SK-N-SH treated with all-trans-retinoic acid at 6 μM for 48 hours (cell line): Measurements from ENCODE around the gene KRT38.

ENCODE experiments used
- ATAC-seq: fragments of 200-7000 bp; cut with Tn5 transposase; 3 replicates; pipeline ENCODE4 v1.9.1; 2020; ENCODE audit warnings: mild to moderate bottlenecking, moderate library complexity
- ARNTL ChIP-seq: fragments of 450-650 bp; formaldehyde crosslinking; IDR thresholded peaks from 2 replicates; pipeline ENCODE4 v1.5.0; 2020; ENCODE audit warnings: low read depth, mild to moderate bottlenecking, moderate library complexity, borderline replicate concordance
- BACH2 ChIP-seq: fragments of 250-450 bp; sonication (Bioruptor Pico); IDR thresholded peaks from 2 replicates; pipeline ENCODE4 v1.9.0; 2021; ENCODE audit warnings: mild to moderate bottlenecking, borderline replicate concordance
- CREB5 ChIP-seq: fragments of 250-450 bp; sonication (Bioruptor Pico); IDR thresholded peaks from 2 replicates; pipeline ENCODE4 v1.5.1; 2020; ENCODE audit warnings: low read depth, mild to moderate bottlenecking, moderate library complexity
- CSDC2 ChIP-seq: fragments of 250-450 bp; sonication (Bioruptor Pico); IDR thresholded peaks from 2 replicates; pipeline ENCODE4 v1.5.0; 2020; ENCODE audit warnings: mild to moderate bottlenecking, moderate library complexity
- ESRRG ChIP-seq: fragments of 250-450 bp; sonication (Bioruptor Pico); IDR thresholded peaks from 2 replicates; pipeline ENCODE4 v1.6.1; 2021; ENCODE audit warnings: mild to moderate bottlenecking
- GLIS3 ChIP-seq: fragments of 250-450 bp; sonication (Bioruptor Pico); IDR thresholded peaks from 2 replicates; pipeline ENCODE4 v1.5.0; 2020; ENCODE audit warnings: mild to moderate bottlenecking, moderate library complexity
- ISL1 ChIP-seq: fragments of 250-450 bp; sonication (Bioruptor Pico); IDR thresholded peaks from 2 replicates; pipeline ENCODE4 v2.1.2; 2022; ENCODE audit warnings: mild to moderate bottlenecking, moderate library complexity
- PATZ1 ChIP-seq: fragments of 250-450 bp; sonication (Bioruptor Pico); IDR thresholded peaks from 2 replicates; pipeline ENCODE4 v1.8.0; 2020; ENCODE audit warnings: mild to moderate bottlenecking, moderate library complexity, borderline replicate concordance
- POU6F1 ChIP-seq: fragments of 250-450 bp; sonication (Bioruptor Pico); IDR thresholded peaks from 2 replicates; pipeline ENCODE4 v1.8.0; 2021; ENCODE audit warnings: low read depth, mild to moderate bottlenecking, moderate library complexity, borderline replicate concordance
- PPARA ChIP-seq: fragments of 250-450 bp; sonication (Bioruptor Pico); IDR thresholded peaks from 2 replicates; pipeline ENCODE4 v1.5.0; 2020; ENCODE audit warnings: mild to moderate bottlenecking, borderline replicate concordance
- RARB ChIP-seq: fragments of 250-450 bp; sonication (Bioruptor Pico); IDR thresholded peaks from 2 replicates; pipeline ENCODE4 v1.8.0; 2021; ENCODE audit warnings: mild to moderate bottlenecking, moderate library complexity
- SNAI2 ChIP-seq: fragments of 250-450 bp; sonication (Bioruptor Pico); IDR thresholded peaks from 2 replicates; pipeline ENCODE4 v1.5.0; 2020; ENCODE audit warnings: mild to moderate bottlenecking, moderate library complexity
- TCF4 ChIP-seq: fragments of 250-450 bp; sonication (Bioruptor Pico); IDR thresholded peaks from 2 replicates; pipeline ENCODE4 v1.8.0; 2021; ENCODE audit warnings: mild to moderate bottlenecking, moderate library complexity, borderline replicate concordance
- TOX ChIP-seq: fragments of 250-450 bp; sonication (Bioruptor Pico); IDR thresholded peaks from 2 replicates; pipeline ENCODE4 v1.8.0; 2021; ENCODE audit warnings: mild to moderate bottlenecking, moderate library complexity, borderline replicate concordance
- ZC3H10 ChIP-seq: fragments of 250-450 bp; sonication (Bioruptor Pico); IDR thresholded peaks from 2 replicates; pipeline ENCODE4 v1.5.1; 2021; ENCODE audit warnings: mild to moderate bottlenecking, moderate library complexity
- ZFP30 ChIP-seq: fragments of 450-650 bp; formaldehyde crosslinking; IDR thresholded peaks from 2 replicates; pipeline ENCODE4 v1.5.0; 2022; ENCODE audit warnings: mild to moderate bottlenecking, moderate library complexity
- ZNF565 ChIP-seq: fragments of 450-650 bp; formaldehyde crosslinking; conservative IDR thresholded peaks from 2 replicates; pipeline ENCODE4 v1.5.0; 2020; ENCODE audit warnings: low read depth, mild to moderate bottlenecking, moderate library complexity
- ZNF8 ChIP-seq: fragments of 450-650 bp; formaldehyde crosslinking; IDR thresholded peaks from 2 replicates; pipeline ENCODE4 v1.5.0; 2020; ENCODE audit warnings: mild to moderate bottlenecking, moderate library complexity
- TF ChIP-seq, protein P1 (sequence below): fragments of 250-450 bp; sonication (Bioruptor Pico); IDR thresholded peaks from 2 replicates; pipeline ENCODE4 v1.5.0; 2020; ENCODE audit warnings: mild to moderate bottlenecking, moderate library complexity
- TF ChIP-seq, protein P2 (sequence below): fragments of 250-450 bp; sonication (Bioruptor Pico); IDR thresholded peaks from 2 replicates; pipeline ENCODE4 v1.5.1; 2021; ENCODE audit warnings: mild to moderate bottlenecking, moderate library complexity

Gene KRT38

DNA sequence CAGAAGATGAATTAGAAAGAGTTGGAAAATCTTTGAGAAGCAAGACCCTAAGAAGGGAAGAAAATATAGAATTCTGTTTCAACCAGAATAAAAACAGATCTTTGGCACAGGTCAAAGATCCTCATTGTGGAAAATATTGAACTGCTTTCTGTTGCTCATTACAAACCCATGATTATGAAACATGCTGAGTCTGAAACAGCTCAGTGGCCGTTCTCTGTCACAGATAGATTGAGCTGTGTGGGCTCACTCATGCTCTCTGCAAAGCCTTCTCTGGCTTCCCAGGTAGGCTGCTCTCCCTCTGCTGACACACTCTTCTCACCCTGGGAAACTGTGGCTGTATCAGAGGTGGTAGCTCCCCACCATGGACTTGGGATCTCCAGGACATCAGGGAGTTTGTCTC lies 3.4 kb upstream of the KRT38 start:
- ATAC-seq = no peak
- TF ChIP-seq GLIS3 (CRISPR knock-in tag) = no peak
- no peak for TF ChIP-seq POU6F1 (CRISPR knock-in tag)
- TF ChIP-seq ZNF8 (CRISPR knock-in tag) = no peak
- no peak for TF ChIP-seq ZFP30
- no peak for TF ChIP-seq SNAI2
- no peak for TF ChIP-seq ZNF565 (CRISPR knock-in tag)
- TF ChIP-seq TCF4 (CRISPR knock-in tag) = no peak
- no peak for TF ChIP-seq ESRRG
- TF ChIP-seq, protein P1, sequence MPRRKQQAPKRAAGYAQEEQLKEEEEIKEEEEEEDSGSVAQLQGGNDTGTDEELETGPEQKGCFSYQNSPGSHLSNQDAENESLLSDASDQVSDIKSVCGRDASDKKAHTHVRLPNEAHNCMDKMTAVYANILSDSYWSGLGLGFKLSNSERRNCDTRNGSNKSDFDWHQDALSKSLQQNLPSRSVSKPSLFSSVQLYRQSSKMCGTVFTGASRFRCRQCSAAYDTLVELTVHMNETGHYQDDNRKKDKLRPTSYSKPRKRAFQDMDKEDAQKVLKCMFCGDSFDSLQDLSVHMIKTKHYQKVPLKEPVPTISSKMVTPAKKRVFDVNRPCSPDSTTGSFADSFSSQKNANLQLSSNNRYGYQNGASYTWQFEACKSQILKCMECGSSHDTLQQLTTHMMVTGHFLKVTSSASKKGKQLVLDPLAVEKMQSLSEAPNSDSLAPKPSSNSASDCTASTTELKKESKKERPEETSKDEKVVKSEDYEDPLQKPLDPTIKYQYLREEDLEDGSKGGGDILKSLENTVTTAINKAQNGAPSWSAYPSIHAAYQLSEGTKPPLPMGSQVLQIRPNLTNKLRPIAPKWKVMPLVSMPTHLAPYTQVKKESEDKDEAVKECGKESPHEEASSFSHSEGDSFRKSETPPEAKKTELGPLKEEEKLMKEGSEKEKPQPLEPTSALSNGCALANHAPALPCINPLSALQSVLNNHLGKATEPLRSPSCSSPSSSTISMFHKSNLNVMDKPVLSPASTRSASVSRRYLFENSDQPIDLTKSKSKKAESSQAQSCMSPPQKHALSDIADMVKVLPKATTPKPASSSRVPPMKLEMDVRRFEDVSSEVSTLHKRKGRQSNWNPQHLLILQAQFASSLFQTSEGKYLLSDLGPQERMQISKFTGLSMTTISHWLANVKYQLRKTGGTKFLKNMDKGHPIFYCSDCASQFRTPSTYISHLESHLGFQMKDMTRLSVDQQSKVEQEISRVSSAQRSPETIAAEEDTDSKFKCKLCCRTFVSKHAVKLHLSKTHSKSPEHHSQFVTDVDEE (CRISPR knock-in tag) = no peak
- TF ChIP-seq RARB (CRISPR knock-in tag) = no peak
- TF ChIP-seq, protein P2, sequence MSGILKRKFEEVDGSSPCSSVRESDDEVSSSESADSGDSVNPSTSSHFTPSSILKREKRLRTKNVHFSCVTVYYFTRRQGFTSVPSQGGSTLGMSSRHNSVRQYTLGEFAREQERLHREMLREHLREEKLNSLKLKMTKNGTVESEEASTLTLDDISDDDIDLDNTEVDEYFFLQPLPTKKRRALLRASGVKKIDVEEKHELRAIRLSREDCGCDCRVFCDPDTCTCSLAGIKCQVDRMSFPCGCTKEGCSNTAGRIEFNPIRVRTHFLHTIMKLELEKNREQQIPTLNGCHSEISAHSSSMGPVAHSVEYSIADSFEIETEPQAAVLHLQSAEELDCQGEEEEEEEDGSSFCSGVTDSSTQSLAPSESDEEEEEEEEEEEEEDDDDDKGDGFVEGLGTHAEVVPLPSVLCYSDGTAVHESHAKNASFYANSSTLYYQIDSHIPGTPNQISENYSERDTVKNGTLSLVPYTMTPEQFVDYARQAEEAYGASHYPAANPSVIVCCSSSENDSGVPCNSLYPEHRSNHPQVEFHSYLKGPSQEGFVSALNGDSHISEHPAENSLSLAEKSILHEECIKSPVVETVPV (CRISPR knock-in tag) = no peak
- TF ChIP-seq BACH2 (CRISPR knock-in tag) = no peak
- no peak for TF ChIP-seq PPARA
- TF ChIP-seq CSDC2 (CRISPR knock-in tag) = no peak
- TF ChIP-seq, all 23 proteins: peak for 0

DNA sequence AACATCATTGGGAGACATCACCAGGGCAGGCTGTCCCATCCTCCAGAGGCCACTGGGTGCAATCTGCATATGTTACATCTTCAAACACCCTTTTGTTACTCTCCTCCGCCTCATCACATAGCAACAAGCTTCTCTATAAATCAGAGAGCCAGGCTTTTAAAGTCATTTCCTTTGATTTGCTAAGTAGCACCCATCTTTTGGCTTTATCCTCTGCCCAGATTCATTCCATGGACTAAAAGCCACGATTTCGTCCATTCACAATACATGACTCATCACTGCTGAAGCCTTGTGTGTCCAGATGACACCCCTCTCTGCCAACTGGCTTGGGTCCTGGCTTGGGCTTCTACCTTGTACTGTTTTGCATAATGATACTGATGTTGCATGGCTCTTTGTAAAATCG lies 2.0 kb upstream of the KRT38 start:
- TF ChIP-seq CREB5 (CRISPR knock-in tag) (no peak), TOX (CRISPR knock-in tag) (no peak), ISL1 (no peak), POU6F1 (CRISPR knock-in tag) (no peak), ZC3H10 (CRISPR knock-in tag) (no peak), TCF4 (CRISPR knock-in tag) (no peak), ZNF565 (CRISPR knock-in tag) (no peak), ESRRG (no peak), PPARA (no peak)
- TF ChIP-seq, protein P1 (CRISPR knock-in tag) = no peak
- ATAC-seq = no peak

- ATAC-seq = no peak
- TF ChIP-seq BACH2 (CRISPR knock-in tag) (no peak), ARNTL (CRISPR knock-in tag) (no peak), PATZ1 (CRISPR knock-in tag) (no peak), PPARA (no peak), CREB5 (CRISPR knock-in tag) (no peak)
Measured at GRCh38 chr17:41439375-41439774, 1.4 kb downstream of the KRT38 start.
